HepG2 (cell line): ENCODE results near the gene ODAD4. TPM values are rescaled to one million over a fixed set of nuclear protein-coding genes. Genes with fewer than 3 reads are reported as not detected.

Source experiments
- AKNA ChIP-seq: sonication (generic); formaldehyde crosslinking; IDR thresholded peaks from 2 replicates; pipeline ENCODE4 v1.4.0; 2020; ENCODE audit warnings: missing genetic modification reagents, borderline replicate concordance
- ATAD3A ChIP-seq: sonication (generic); formaldehyde crosslinking; IDR thresholded peaks from 2 replicates; pipeline ENCODE4 v1.4.0; 2020; ENCODE audit warnings: missing genetic modification reagents
- CBFB ChIP-seq: sonication (generic); formaldehyde crosslinking; IDR thresholded peaks from 2 replicates; pipeline ENCODE4 v1.4.0; 2020; ENCODE audit warnings: missing genetic modification reagents
- HNRNPLL ChIP-seq: fragments of 200-400 bp; formaldehyde crosslinking; IDR thresholded peaks from 2 replicates; pipeline ENCODE4 v1.6.1; 2017; ENCODE audit warnings: mild to moderate bottlenecking, low read depth, low read length; ENCODE audit not compliant: poor library complexity, severe bottlenecking
- KDM5B ChIP-seq: sonication (generic); formaldehyde crosslinking; IDR thresholded peaks from 2 replicates; pipeline ENCODE4 v1.4.0; 2020; ENCODE audit warnings: missing genetic modification reagents, mild to moderate bottlenecking, borderline replicate concordance
- SMAD3 ChIP-seq: sonication (generic); formaldehyde crosslinking; IDR thresholded peaks from 2 replicates; pipeline ENCODE4 v1.4.0; 2020; ENCODE audit warnings: missing genetic modification reagents
- SRF ChIP-seq: IDR thresholded peaks from 2 replicates; pipeline ENCODE4 v1.6.1; 2011; ENCODE audit warnings: mild to moderate bottlenecking, low read depth, low read length, moderate library complexity
- USF2 ChIP-seq, 2 experiments: sonication (generic) in 1 of 2; formaldehyde crosslinking in 1 of 2; IDR thresholded peaks; 2 replicates each; pipeline versions ENCODE4 v1.5.1 to v1.6.1; 2011 to 2020; ENCODE audit warnings: borderline replicate concordance in 1 of 2, low read depth in 1 of 2, low read length in 1 of 2, mild to moderate bottlenecking in 1 of 2, missing genetic modification reagents in 1 of 2, moderate library complexity in 1 of 2
- XRCC5 ChIP-seq: fragments of 200-400 bp; formaldehyde crosslinking; optimal IDR thresholded peaks from 2 replicates; pipeline ENCODE3; 2017; ENCODE audit warnings: mild to moderate bottlenecking, low read length
- ZFP1 ChIP-seq: IDR thresholded peaks from 2 replicates; pipeline ENCODE4 v1.6.1; 2016
- ZNF30 ChIP-seq: sonication (generic); formaldehyde crosslinking; IDR thresholded peaks from 2 replicates; pipeline ENCODE4 v1.5.0; 2020; ENCODE audit warnings: mild to moderate bottlenecking, missing genetic modification reagents
- ZNF589 ChIP-seq: sonication (generic); formaldehyde crosslinking; conservative IDR thresholded peaks from 2 replicates; pipeline ENCODE4 v1.8.0; 2022; ENCODE audit warnings: mild to moderate bottlenecking, moderate library complexity, missing genetic modification reagents
- ZNF772 ChIP-seq: sonication (generic); formaldehyde crosslinking; IDR thresholded peaks from 2 replicates; pipeline ENCODE4 v1.5.0; 2020; ENCODE audit warnings: mild to moderate bottlenecking, missing genetic modification reagents
- polyA plus RNA-seq, 8 experiments: library from polyadenylated mRNA; depleted of rRNA in 3 of 8; stranded (reverse) in 7 of 8; unstranded in 1 of 8; fragments of >200 nt; fragmentation: Illumina TruSeq in 4 of 8; extraction: Trizol in 4 of 8; gene quantifications; 2 replicates each; pipeline versions ENCODE4 v1.2.1 to v1.2.3, GENCODE V29; 2011 to 2016; ENCODE audit warnings: low read depth in 4 of 8, missing spikeins in 1 of 8, mixed read lengths in 1 of 8; ENCODE audit not compliant: insufficient read depth in 1 of 8
- total RNA-seq, 5 experiments: library from RNA; depleted of rRNA; stranded (reverse); fragments of >200 nt; fragmentation: Illumina TruSeq; extraction: Trizol; gene quantifications; 2 replicates each; pipeline ENCODE4 v1.2.3, GENCODE V29; 2016; ENCODE audit warnings: low read depth in 1 of 5
- TF ChIP-seq, protein P1 (sequence below): sonication (generic); formaldehyde crosslinking; IDR thresholded peaks from 2 replicates; pipeline ENCODE4 v1.4.0; 2020; ENCODE audit warnings: mild to moderate bottlenecking, missing genetic modification reagents

ODAD4 gene
- total and polyA plus RNA-seq, 2 of the 13 experiments (the other 11 are each of a cell fraction or from before 2014, with no cell fraction given): 0.48 to 0.53 TPM

- TF ChIP-seq USF2 (IDR thresholded peaks at IDR 0.05; ENCODE audit: low read depth, low read length): no peak
- TF ChIP-seq USF2 (CRISPR knock-in tag; IDR thresholded peaks at IDR 0.05; ENCODE audit: borderline replicate concordance): no peak
- TF ChIP-seq, protein P1, sequence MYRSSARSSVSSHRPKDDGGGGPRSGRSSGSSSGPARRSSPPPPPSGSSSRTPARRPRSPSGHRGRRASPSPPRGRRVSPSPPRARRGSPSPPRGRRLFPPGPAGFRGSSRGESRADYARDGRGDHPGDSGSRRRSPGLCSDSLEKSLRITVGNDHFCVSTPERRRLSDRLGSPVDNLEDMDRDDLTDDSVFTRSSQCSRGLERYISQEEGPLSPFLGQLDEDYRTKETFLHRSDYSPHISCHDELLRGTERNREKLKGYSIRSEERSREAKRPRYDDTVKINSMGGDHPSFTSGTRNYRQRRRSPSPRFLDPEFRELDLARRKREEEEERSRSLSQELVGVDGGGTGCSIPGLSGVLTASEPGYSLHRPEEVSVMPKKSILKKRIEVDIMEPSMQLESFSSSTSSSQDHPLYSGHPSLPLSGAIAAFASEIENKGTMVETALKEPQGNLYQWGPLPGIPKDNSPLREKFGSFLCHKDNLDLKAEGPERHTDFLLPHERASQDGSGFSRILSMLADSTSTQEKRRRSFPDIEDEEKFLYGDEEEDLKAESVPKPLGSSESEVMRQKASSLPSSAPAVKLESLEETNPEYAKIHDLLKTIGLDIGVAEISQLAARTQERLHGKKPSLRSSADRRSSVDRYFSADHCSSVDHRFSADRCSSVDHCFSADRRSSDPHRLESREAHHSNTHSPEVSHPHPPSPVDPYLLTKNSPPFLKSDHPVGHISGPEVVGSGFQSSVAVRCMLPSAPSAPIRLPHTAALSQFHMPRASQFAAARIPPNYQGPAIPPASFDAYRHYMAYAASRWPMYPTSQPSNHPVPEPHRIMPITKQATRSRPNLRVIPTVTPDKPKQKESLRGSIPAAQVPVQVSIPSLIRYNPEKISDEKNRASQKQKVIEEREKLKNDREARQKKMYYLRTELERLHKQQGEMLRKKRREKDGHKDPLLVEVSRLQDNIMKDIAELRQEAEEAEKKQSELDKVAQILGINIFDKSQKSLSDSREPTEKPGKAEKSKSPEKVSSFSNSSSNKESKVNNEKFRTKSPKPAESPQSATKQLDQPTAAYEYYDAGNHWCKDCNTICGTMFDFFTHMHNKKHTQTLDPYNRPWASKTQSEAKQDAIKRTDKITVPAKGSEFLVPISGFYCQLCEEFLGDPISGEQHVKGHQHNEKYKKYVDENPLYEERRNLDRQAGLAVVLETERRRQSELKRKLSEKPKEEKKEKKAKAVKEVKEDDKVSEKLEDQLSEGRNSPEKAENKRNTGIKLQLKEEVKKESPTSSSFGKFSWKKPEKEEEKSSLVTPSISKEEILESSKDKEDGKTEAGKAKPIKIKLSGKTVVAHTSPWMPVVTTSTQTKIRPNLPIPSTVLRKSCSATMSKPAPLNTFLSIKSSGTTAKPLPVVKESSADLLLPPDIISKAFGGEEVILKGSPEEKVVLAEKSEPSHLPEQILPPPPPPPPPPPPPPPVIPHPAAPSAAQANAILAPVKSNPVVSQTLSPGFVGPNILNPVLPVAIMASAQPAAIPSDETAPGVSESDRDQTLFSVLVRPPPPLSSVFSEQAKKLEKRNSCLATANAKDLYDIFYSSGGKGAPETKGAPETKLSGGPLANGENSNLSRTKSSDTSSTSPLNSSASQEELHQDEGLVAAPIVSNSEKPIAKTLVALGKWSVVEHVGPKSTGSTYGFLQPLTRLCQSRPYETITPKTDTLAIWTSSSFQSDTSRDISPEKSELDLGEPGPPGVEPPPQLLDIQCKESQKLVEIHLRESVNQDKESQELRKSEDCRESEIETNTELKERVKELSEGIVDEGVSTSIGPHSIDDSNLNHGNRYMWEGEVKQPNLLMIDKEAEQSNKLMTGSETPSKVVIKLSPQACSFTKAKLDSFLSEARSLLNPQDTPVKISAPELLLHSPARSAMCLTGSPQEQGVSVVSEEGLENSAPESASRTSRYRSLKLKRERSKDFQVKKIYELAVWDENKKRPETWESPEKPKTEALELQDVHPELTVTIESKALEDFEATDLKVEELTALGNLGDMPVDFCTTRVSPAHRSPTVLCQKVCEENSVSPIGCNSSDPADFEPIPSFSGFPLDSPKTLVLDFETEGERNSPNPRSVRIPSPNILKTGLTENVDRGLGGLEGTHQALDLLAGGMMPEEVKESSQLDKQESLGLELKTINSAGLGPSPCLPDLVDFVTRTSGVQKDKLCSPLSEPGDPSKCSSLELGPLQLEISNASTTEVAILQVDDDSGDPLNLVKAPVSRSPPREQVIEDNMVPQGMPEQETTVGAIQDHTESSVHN (CRISPR knock-in tag): no peak
- TF ChIP-seq SRF: no peak
- TF ChIP-seq HNRNPLL: peak; percentile 24
- TF ChIP-seq ATAD3A (CRISPR knock-in tag): peak; percentile 7; the same call in 1 of the 2 replicates
- no peak for TF ChIP-seq CBFB (CRISPR knock-in tag)
- no peak for TF ChIP-seq ZFP1 (CRISPR knock-in tag)
- peak; percentile 8 for TF ChIP-seq XRCC5
- TF ChIP-seq ZNF772 (CRISPR knock-in tag): no peak
- TF ChIP-seq AKNA (CRISPR knock-in tag): no peak
- no peak for TF ChIP-seq SMAD3 (CRISPR knock-in tag)
- no peak for TF ChIP-seq ZNF589
- no peak for TF ChIP-seq ZNF30 (CRISPR knock-in tag)
- TF ChIP-seq KDM5B (CRISPR knock-in tag): peak; percentile 36; the same call in 1 of the 2 replicates
These were observed 37.6 kb downstream of the ODAD4 start (continued) for GRCh38 chr17:41967921-41968578.
